Measurements from ENCODE around the gene CD8B. TPM values are rescaled to one million over a fixed set of nuclear protein-coding genes. Genes with fewer than 3 reads are reported as not detected.

Gene CD8B
- total and polyA plus RNA-seq, 2 of the 13 experiments (the other 11 are each of a cell fraction or from before 2014, with no cell fraction given): 0.04 TPM; not detected in 1

- 0 out of 2 replicates have a peak, but pooled peaks have one; percentile 63 for TF ChIP-seq HINFP (CRISPR knock-in tag; IDR thresholded peaks at IDR 0.05; ENCODE audit: low read depth)
- TF ChIP-seq ZFP37 (CRISPR knock-in tag; IDR thresholded peaks at IDR 0.05; ENCODE audit: borderline replicate concordance): no peak
- TF ChIP-seq BRD4 (CRISPR knock-in tag; IDR thresholded peaks at IDR 0.05): no peak
- TF ChIP-seq ZNF687 (CRISPR knock-in tag; IDR thresholded peaks at IDR 0.05): peak; percentile 91
- no peak for TF ChIP-seq SKI (IDR thresholded peaks at IDR 0.05; ENCODE audit: partially characterized antibody)
- no peak for TF ChIP-seq KLF13 (CRISPR knock-in tag; IDR thresholded peaks at IDR 0.05)
- TF ChIP-seq PAWR (CRISPR knock-in tag; IDR thresholded peaks at IDR 0.05; ENCODE audit: borderline replicate concordance): no peak
- peak; percentile 58; the same call in 1 of the 2 replicates for TF ChIP-seq ZNF512B (CRISPR knock-in tag; IDR thresholded peaks at IDR 0.05; ENCODE audit: borderline replicate concordance)
- TF ChIP-seq U2AF2 (IDR thresholded peaks at IDR 0.05; ENCODE audit: low read depth, low read length): no peak
- TF ChIP-seq NFYB (CRISPR knock-in tag; IDR thresholded peaks at IDR 0.05): no peak
- no peak for TF ChIP-seq NFIB (CRISPR knock-in tag; IDR thresholded peaks at IDR 0.05; ENCODE audit: borderline replicate concordance)
- TF ChIP-seq ZNF660 (CRISPR knock-in tag; IDR thresholded peaks at IDR 0.05; ENCODE audit: borderline replicate concordance, low read depth): no peak
- no peak for TF ChIP-seq ELF1 (CRISPR knock-in tag; IDR thresholded peaks at IDR 0.05)
- TF ChIP-seq AGO1 (IDR thresholded peaks at IDR 0.05; ENCODE audit: low read depth, low read length, poor library complexity, severe bottlenecking): peak; percentile 7
- no peak for TF ChIP-seq ZNF234 (CRISPR knock-in tag; conservative IDR thresholded peaks at IDR 0.05)
- TF ChIP-seq HOXD1 (CRISPR knock-in tag; IDR thresholded peaks at IDR 0.05): no peak
- TF ChIP-seq GABPB1 (CRISPR knock-in tag; IDR thresholded peaks at IDR 0.05): peak; percentile 88
- TF ChIP-seq ZNF232 (CRISPR knock-in tag; IDR thresholded peaks at IDR 0.05; ENCODE audit: borderline replicate concordance): peak; percentile 20; the same call in 1 of the 2 replicates
- no peak for TF ChIP-seq RFXAP (CRISPR knock-in tag; IDR thresholded peaks at IDR 0.05; ENCODE audit: borderline replicate concordance)
- no peak for TF ChIP-seq ZNF7 (CRISPR knock-in tag; IDR thresholded peaks at IDR 0.05)
- no peak for TF ChIP-seq SUZ12 (IDR thresholded peaks at IDR 0.05; ENCODE audit: low read depth, low read length)
- no peak for TF ChIP-seq U2AF1 (optimal IDR thresholded peaks at IDR 0.05; ENCODE audit: low read depth, low read length)
These were observed 54.0 kb downstream of the CD8B start (continued) for GRCh38 chr2:86807468-86808275.
